ENCODE data around the gene KRTAP4-11.
"Not testable (repeated sequence)": the region's sequence is repeated elsewhere in the genome, so short reads cannot be mapped to it uniquely, and the experiment has no call there.

KRTAP4-11 gene

GRCh38 chr17:41083427-41083826 lies 34.7 kb downstream of the KRTAP4-11 start:
- not testable (repeated sequence) for DNase-seq

GRCh38 chr17:41082626-41083025 lies 35.5 kb downstream of the KRTAP4-11 start:
- no peak for DNase-seq

- no peak for DNase-seq
Measured at GRCh38 chr17:41076788-41077187, 41.4 kb downstream of the KRTAP4-11 start.

GRCh38 chr17:41073676-41074075 lies 44.5 kb downstream of the KRTAP4-11 start:
- no peak for DNase-seq

GRCh38 chr17:41071606-41072360 lies 46.4 kb downstream of the KRTAP4-11 start:
- no peak for DNase-seq

GRCh38 chr17:41069031-41069430 lies 49.1 kb downstream of the KRTAP4-11 start:
- DNase-seq, result no peak

GRCh38 chr17:41067281-41067680 lies 50.9 kb downstream of the KRTAP4-11 start:
- no peak for DNase-seq
